NCI-H82 (cell line): ENCODE data around the gene INAFM2.

Source experiments
- DNase-seq: peaks from one replicate; lab custom pipeline; 2025; lab: John Stamatoyannopoulos, UW

INAFM2 gene

GRCh38 chr15:40344631-40345120, 21.2 kb downstream of the INAFM2 start:
- peak; percentile 80 for DNase-seq

GRCh38 chr15:40345225-40345866, 21.9 kb downstream of the INAFM2 start:
- DNase-seq, result no peak

- no peak for DNase-seq
These were observed 22.5 kb downstream of the INAFM2 start for GRCh38 chr15:40345867-40346578.

- no peak for DNase-seq
These were observed 23.4 kb downstream of the INAFM2 start for GRCh38 chr15:40346579-40347558.

- no peak for DNase-seq
These were observed 24.3 kb downstream of the INAFM2 start for GRCh38 chr15:40347559-40348473.

GRCh38 chr15:40348474-40348870, 25.0 kb downstream of the INAFM2 start:
- no peak for DNase-seq

- no peak for DNase-seq
These were observed 25.7 kb downstream of the INAFM2 start for GRCh38 chr15:40349163-40349562.

GRCh38 chr15:40352281-40352901, 28.9 kb downstream of the INAFM2 start:
- DNase-seq, result no peak

- DNase-seq, result peak; percentile 38
These were observed 30.2 kb downstream of the INAFM2 start for GRCh38 chr15:40353697-40354096.

- peak; percentile 94 for DNase-seq
These were observed 31.1 kb downstream of the INAFM2 start for GRCh38 chr15:40354408-40355171.

- no peak for DNase-seq
These were observed 32.6 kb downstream of the INAFM2 start for GRCh38 chr15:40355976-40356585.

GRCh38 chr15:40357246-40357645, 33.8 kb downstream of the INAFM2 start:
- DNase-seq, result no peak

GRCh38 chr15:40357723-40358470, 34.4 kb downstream of the INAFM2 start, which contains the start of gene DISP2:
TSS of gene DISP2 (plus strand) at chr15:40358219. CDS start at chr15:40358322, 103 bp downstream.
- peak; percentile 94 for DNase-seq

- DNase-seq, result peak; percentile 90
These were observed 35.2 kb downstream of the INAFM2 start for GRCh38 chr15:40358471-40359353.

GRCh38 chr15:40360015-40360414, 36.5 kb downstream of the INAFM2 start:
- DNase-seq, result no peak

GRCh38 chr15:40361640-40362039, 38.1 kb downstream of the INAFM2 start:
- no peak for DNase-seq

- no peak for DNase-seq
These were observed 40.1 kb downstream of the INAFM2 start for GRCh38 chr15:40363611-40364010.

GRCh38 chr15:40364251-40364650, 40.8 kb downstream of the INAFM2 start:
- no peak for DNase-seq
